Activated naive CD8-positive, alpha-beta T cell (primary cell): Measurements from ENCODE around the gene PTGS2.
"Not testable (repeated sequence)": the region's sequence is repeated elsewhere in the genome, so short reads cannot be mapped to it uniquely, and the experiment has no call there.

Source experiments
- H3K27ac Mint-ChIP-seq: one replicate; pipeline ENCODE4 v1.8.0; 2021; ENCODE audit warnings: mixed read lengths
- H3K27me3 Mint-ChIP-seq: one replicate; pipeline ENCODE4 v1.8.0; 2021; ENCODE audit warnings: mixed read lengths
- H3K36me3 Mint-ChIP-seq: one replicate; pipeline ENCODE4 v1.8.0; 2021; ENCODE audit warnings: mixed read lengths
- H3K4me1 Mint-ChIP-seq: one replicate; pipeline ENCODE4 v1.8.0; 2021; ENCODE audit warnings: low read depth, mixed read lengths
- H3K4me3 Mint-ChIP-seq: one replicate; pipeline ENCODE4 v1.8.0; 2021; ENCODE audit warnings: mild to moderate bottlenecking, mixed read lengths
- H3K9me3 Mint-ChIP-seq: one replicate; pipeline ENCODE4 v1.8.0; 2021; ENCODE audit warnings: low read depth, mixed read lengths

The PTGS2 gene

DNA sequence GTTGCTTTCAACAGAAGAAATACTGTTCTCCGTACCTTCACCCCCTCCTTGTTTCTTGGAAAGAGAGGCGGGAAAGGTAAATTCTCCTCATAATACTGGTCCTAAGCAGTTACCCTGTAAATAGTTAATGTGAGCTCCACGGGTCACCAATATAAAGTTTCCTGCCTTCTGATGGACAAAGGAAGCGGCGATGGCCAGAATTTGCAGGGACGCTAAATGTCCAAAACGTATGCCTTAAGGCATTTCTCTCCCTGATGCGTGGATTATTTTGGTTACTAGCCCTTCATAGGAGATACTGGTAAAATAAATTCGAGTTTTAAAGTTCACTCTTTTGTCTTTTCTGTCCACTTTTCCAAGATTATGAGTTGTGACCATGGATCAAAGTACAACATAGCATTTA, 898 bp upstream of the PTGS2 start:
- peaks cover 11% of the 10 kb centered on the region for H3K4me1 Mint-ChIP-seq
- no peak overlapping the region for H3K27ac Mint-ChIP-seq
- peak overlapping the region; percentile 81 for H3K4me3 Mint-ChIP-seq
- no peaks in the 10 kb centered on the region for H3K36me3 Mint-ChIP-seq
- peaks cover 40% of the 10 kb centered on the region for H3K27me3 Mint-ChIP-seq
- no peaks in the 10 kb centered on the region for H3K9me3 Mint-ChIP-seq

DNA sequence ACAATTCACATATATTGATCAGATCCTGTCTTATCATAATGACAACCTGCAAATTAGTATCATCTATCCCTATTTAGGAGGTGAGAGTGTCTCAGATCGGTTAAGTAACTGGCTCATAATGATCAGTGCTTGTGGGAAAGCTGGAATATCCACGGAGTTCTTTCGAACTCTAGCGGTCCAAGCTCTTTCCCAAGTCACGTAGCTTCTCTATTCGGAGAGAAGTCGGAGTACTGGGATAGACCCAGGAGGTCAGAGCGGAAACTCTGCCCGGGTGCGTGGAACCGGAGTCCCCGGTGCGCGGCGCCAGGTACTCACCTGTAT, 339 bp downstream of the PTGS2 start:
- Mint-ChIP-seq H3K36me3 (no peaks in the 10 kb centered on the region), H3K27me3 (peaks cover 41% of the 10 kb centered on the region), H3K4me1 (peaks cover 11% of the 10 kb centered on the region), H3K27ac (no peak overlapping the region), H3K4me3 (peak overlapping the region; percentile 81), H3K9me3 (no peaks in the 10 kb centered on the region)

DNA sequence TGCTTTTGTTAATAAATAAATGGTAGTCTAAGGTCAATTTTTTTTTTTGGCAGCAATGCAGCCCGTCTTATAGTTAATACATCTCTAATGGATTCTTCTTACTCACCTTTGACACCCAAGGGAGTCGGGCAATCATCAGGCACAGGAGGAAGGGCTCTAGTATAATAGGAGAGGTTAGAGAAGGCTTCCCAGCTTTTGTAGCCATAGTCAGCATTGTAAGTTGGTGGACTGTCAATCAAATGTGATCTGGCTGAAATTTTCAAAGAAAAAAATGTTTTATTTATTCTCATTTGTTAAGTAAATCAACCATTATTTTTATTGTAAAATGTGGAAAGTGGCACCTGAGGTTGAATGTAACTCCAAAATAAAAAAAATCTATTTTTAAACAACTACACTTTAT, 2.1 kb downstream of the PTGS2 start:
- Mint-ChIP-seq H3K9me3 (no peaks in the 10 kb centered on the region), H3K27ac (no peak overlapping the region), H3K27me3 (peaks cover 36% of the 10 kb centered on the region), H3K36me3 (no peaks in the 10 kb centered on the region), H3K4me1 (peaks cover 11% of the 10 kb centered on the region), H3K4me3 (no peak overlapping the region)

DNA sequence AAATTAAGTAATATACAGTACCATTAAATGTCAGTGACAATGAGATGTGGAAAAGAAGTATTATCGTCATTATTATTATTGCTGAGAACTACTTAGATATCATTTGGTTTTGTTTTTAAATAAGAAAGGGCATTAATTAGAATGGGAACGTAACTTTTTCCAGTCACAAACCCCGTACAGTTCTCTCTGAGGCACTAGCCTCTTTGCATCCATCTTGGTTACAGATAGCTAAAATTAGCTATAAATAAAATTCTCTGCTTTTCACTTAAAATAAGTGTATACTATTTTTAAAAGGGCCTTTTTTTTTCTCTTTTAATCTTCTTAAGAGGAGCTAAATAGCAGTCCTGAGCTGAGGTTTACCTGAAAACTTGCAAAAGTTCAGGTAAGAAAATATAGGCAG, 7.6 kb downstream of the PTGS2 start:
- no peaks in the 10 kb centered on the region for H3K36me3 Mint-ChIP-seq
- no peak overlapping the region for H3K4me3 Mint-ChIP-seq

DNA sequence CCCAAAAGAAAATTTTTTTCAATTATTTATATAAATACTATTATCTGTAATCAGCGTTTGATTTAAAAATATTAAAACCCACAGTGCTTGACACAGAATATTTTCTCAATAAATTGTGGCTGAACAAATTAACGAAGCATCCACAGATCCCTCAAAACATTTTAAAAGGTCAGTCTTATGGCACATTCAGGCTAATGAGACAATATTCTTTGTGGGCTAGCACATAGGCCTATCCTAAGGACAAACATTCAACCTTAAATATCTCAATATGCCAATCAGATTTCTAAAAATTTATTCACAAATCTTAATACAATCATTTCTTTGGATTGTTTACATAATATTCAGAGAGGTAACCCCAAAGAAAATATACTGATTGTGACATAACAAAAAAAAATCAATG, 8.1 kb downstream of the PTGS2 start:
- Mint-ChIP-seq H3K27me3 (peaks cover 11% of the 10 kb centered on the region), H3K4me1 (no peaks in the 10 kb centered on the region), H3K9me3 (peaks cover 4% of the 10 kb centered on the region), H3K4me3 (no peak overlapping the region), H3K27ac (no peak overlapping the region), H3K36me3 (no peaks in the 10 kb centered on the region)

More for the DNA sequence above, 7.6 kb downstream of the PTGS2 start:
- peaks cover 4% of the 10 kb centered on the region for H3K9me3 Mint-ChIP-seq
- H3K27ac Mint-ChIP-seq: no peak overlapping the region
- H3K4me1 Mint-ChIP-seq: no peaks in the 10 kb centered on the region
- H3K27me3 Mint-ChIP-seq: peaks cover 16% of the 10 kb centered on the region

DNA sequence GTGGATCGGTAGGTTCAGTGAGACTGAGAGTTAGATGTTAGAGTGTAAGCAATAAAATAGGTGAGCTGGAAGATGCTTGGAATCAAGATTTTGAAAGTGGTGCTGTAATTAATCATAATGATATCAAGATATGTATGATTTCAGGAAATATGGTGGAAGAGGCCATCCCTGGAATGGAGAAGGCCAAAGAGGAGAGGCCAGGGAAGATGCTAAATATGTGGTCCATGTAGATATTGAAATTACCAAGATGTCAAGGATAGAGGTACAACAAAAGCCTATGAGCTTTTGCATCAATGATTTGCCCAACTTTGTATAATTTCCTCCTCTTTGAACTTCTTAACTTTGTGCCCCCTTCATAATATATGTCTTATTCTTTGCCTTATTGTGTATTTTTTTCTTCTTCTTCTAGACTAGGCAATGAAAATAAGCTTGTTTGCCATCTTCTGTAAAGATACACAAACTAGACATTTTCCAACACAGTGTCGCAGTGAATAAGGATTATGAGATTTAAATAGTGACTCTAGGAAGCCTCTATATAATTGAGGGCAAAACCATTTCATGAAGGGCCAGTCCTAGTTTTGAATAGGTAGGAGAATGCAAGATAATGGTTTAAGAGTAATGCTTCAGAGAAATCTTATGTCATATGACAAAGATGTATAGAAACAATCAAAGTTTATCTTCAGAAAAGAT, 8.9 kb downstream of the PTGS2 start:
- Mint-ChIP-seq H3K4me1 (no peaks in the 10 kb centered on the region), H3K9me3 (peaks cover 4% of the 10 kb centered on the region), H3K27ac (no peak overlapping the region), H3K27me3 (peaks cover 9% of the 10 kb centered on the region), H3K4me3 (no peak overlapping the region), H3K36me3 (no peaks in the 10 kb centered on the region)

DNA sequence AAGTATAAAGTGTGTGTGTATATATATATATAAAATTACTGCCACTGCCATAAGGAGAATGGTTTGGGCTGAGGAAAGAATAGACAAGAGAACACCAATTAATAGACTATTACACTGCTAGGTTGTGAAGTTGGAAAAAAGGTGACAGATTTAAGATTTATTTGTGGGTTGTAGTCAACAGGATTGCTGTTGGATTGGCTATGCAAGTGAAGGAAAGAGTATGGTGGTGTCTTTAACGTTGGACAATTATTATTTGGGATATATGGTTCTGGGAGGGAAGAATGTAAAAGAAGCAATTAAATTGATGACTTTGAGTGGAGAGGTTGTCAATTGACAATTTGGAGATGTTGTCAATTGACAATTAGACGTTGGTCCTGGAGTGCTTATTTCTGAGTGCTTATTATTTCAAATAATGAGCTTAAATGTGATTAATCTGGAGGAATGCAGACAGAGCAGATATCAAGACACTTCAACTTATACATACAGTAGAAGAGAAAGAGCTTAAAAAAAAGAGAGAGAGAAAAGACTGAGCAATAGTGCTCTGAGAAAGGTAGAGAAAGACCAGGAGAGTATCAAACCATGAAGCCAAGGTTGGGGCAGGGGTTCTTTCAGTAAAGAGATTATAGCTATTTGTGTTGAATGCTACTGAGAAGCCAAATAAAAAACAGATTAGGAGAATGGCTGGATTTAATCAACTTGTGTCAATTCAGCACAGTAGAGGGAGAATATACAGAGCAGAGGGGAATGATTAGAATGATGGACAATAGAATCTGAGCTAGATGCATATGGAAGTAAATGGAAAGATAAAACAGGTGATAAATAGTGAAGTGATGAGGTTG, 9.7 kb downstream of the PTGS2 start:
- Mint-ChIP-seq H3K27me3 (peaks cover 7% of the 10 kb centered on the region), H3K27ac (no peak overlapping the region), H3K4me3 (no peak overlapping the region), H3K36me3 (no peaks in the 10 kb centered on the region), H3K4me1 (no peaks in the 10 kb centered on the region), H3K9me3 (peaks cover 4% of the 10 kb centered on the region)

DNA sequence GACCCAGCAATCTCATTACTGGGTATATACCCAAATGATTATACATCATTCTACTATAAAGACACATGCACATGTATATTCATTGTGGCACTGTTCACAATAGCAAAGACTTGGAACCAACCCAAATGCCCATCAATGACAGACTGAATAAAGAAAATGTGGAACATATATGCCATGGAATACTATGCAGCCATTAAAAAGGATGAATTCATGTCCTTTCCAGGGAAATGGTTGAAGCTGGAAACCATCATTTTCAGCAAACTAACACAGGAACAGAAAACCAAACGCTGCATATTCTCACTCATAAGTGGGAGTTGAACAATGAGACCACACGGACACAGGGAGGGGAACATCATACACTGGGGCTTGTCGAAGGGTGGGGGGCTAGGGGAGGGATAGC, 10.4 kb downstream of the PTGS2 start:
- not testable (repeated sequence) for H3K36me3 Mint-ChIP-seq, H3K4me1 Mint-ChIP-seq, H3K4me3 Mint-ChIP-seq, H3K9me3 Mint-ChIP-seq, H3K27me3 Mint-ChIP-seq, H3K27ac Mint-ChIP-seq

DNA sequence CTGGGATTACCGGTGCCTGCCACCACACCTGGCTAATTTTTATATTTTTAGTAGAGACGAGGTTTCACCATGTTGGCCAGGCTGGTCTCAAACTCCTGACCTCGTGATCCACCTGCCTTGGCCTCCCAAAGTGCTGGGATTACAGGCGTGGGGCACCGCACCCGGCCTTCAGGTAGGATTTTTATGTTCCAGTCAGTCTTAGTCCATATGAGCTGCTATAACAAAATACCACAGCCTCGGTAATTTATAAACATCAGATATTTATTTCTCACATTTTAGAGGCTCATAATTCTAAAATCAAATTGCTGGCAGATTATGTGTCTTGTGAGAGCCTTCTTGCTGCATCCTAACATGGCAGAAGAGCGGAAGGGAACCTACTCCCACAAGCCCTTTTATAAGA, 16.0 kb downstream of the PTGS2 start:
- H3K4me3 Mint-ChIP-seq, H3K9me3 Mint-ChIP-seq, H3K4me1 Mint-ChIP-seq, H3K36me3 Mint-ChIP-seq, H3K27me3 Mint-ChIP-seq, H3K27ac Mint-ChIP-seq: not testable (repeated sequence)

DNA sequence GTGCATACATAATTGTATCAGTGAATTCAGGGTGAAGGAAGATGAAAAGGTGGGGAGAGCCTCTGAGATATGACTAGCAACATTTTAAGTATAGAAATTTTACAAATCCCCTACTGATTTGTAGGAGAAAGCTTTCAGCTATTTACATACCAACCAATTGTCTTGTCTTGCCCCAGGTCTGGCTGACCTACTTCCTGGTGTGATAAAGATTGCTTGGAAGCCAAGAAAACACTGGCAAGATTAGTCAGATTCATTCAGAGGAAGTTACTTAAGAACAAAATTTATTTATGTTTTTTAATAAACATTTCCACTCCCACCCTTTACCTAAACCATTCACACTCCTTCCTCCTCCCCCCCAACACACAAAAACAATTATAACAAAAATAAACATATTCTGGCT, 17.5 kb downstream of the PTGS2 start:
- Mint-ChIP-seq H3K36me3 (no peaks in the 10 kb centered on the region), H3K4me3 (no peak overlapping the region), H3K9me3 (no peaks in the 10 kb centered on the region), H3K27me3 (no peaks in the 10 kb centered on the region), H3K4me1 (no peaks in the 10 kb centered on the region), H3K27ac (no peak overlapping the region)

DNA sequence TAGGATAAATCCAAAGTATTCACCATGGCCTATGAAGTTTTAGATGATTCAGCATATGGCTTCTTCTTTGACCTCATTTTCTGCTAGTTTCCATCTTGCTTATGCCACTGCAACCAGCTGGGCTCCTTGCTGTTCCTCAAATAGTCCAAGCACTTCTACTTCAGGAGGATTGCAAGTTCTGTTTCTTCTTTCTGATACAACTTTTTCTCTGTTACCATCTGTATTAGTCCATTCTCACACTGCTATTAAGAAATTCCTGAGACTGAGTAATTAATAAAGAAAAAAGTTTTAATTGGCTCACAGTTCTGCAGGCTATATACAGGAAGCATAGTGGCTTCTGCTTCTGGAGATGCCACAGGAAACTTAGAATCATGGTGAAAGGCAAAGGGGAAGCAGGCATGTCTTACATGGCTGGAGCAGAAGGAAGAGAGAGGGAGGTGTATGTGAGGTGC, 20.3 kb downstream of the PTGS2 start:
- H3K4me1 Mint-ChIP-seq: no peaks in the 10 kb centered on the region

DNA sequence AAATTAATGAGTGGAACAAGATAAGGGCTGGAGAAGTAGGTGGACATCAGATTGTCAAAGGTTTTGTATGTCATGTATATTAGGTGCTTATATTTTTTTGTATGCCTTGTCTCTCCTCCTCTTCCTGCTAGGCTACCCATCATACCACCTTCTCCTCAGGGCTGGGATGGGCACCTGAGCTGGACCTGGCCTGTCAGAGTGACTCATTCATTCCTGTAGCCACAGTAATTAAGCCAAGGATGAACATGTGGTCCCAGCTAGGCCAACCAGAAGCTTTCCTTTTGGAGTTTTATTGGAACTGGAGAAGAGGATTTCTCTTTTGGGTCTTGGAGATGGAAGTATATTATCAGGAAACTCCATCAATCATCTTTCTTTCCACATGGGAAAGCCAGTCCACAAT, 21.2 kb downstream of the PTGS2 start:
- Mint-ChIP-seq H3K36me3 (no peaks in the 10 kb centered on the region), H3K4me1 (no peaks in the 10 kb centered on the region), H3K27me3 (peaks cover 2% of the 10 kb centered on the region), H3K27ac (no peak overlapping the region), H3K4me3 (no peak overlapping the region), H3K9me3 (no peaks in the 10 kb centered on the region)

More for the DNA sequence above, 20.3 kb downstream of the PTGS2 start:
- H3K27ac Mint-ChIP-seq: no peak overlapping the region
- H3K36me3 Mint-ChIP-seq: no peaks in the 10 kb centered on the region
- H3K4me3 Mint-ChIP-seq: no peak overlapping the region
- no peaks in the 10 kb centered on the region for H3K27me3 Mint-ChIP-seq
- H3K9me3 Mint-ChIP-seq: no peaks in the 10 kb centered on the region

DNA sequence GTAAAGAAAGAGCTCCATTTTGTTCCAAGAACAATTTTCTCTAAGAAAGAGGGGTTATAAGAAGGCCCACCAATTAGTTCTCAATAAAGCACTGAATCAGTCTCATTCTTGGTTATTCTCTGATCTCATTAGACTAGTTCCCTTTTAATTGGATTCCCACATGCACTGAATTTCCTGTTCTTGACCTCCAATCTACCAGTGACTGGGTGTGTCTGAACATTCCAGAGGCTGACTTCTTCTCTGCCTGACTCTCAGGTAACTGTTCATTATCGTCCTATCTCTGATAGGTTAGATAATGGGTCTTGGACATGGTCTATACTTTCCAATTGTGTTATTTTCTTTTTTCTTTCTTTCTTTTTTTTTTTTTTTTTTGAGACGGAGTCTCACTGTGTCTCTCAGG, 22.7 kb downstream of the PTGS2 start:
- H3K4me1 Mint-ChIP-seq: no peaks in the 10 kb centered on the region

DNA sequence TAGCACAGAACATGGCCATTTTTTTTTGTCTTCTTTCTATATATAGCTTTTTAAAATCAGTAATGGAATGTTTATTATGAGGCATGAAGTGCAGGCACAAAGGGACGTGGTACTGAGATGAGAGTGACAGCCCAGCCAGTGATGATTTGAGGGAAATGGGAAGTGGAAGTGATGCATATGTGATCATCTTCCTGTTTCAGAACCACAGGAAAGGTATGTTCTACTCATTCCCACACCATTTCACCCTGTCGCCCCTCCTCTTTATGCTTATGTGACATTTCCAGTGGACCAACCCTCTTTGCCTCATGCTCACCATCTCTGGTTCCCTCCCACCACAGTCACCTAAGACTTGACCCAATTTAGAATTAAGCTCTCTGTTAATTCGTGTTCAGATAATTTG, 24.3 kb downstream of the PTGS2 start:
- Mint-ChIP-seq H3K4me3 (no peak overlapping the region), H3K27me3 (peaks cover 7% of the 10 kb centered on the region), H3K27ac (no peak overlapping the region), H3K4me1 (no peaks in the 10 kb centered on the region), H3K9me3 (no peaks in the 10 kb centered on the region), H3K36me3 (no peaks in the 10 kb centered on the region)

More for the DNA sequence above, 22.7 kb downstream of the PTGS2 start:
- H3K9me3 Mint-ChIP-seq: no peaks in the 10 kb centered on the region
- H3K27ac Mint-ChIP-seq: no peak overlapping the region
- no peak overlapping the region for H3K4me3 Mint-ChIP-seq
- H3K27me3 Mint-ChIP-seq: peaks cover 7% of the 10 kb centered on the region
- H3K36me3 Mint-ChIP-seq: no peaks in the 10 kb centered on the region

DNA sequence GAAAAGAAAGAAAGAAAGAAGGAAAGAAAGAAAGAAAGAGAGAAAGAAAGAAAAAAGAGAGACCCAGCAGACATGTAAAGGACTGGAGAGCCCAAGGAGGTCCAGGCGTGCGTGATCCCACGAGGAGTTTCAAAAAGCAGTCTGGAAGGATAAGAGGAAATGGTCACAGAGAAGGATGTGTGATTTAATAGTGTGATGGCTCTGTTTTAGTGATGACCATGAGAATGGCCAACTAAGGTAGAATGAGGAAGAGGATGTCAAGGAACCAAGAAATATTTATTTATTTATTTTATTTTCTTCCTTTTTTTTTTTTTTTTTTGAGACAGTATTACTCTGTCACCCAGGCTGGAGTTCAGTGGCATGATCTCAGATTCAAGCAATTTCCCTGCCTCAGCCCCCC, 25.5 kb downstream of the PTGS2 start:
- Mint-ChIP-seq H3K36me3 (no peaks in the 10 kb centered on the region), H3K4me3 (no peak overlapping the region), H3K9me3 (no peaks in the 10 kb centered on the region), H3K27ac (no peak overlapping the region), H3K4me1 (no peaks in the 10 kb centered on the region), H3K27me3 (peaks cover 7% of the 10 kb centered on the region)

DNA sequence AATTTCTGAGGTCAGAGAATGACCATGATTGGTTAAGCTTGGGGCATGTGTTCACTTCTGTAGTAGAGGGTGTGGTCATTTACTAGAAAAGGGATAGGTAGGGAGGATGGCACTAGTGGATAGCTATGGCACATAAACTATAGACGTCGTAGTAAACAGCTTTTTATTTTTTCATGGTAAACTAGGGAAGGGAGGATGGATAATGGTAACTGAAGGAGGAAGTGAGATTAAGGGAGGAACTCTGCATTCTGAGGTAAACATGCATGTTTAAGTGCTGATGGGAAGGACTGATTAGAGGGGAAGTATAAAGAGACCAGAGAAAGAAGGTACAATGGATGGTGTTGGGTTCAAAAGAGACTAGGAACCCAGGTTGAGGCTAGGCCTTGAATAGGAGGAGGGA, 26.9 kb downstream of the PTGS2 start:
- Mint-ChIP-seq H3K27ac (no peak overlapping the region), H3K4me1 (no peaks in the 10 kb centered on the region), H3K4me3 (no peak overlapping the region), H3K27me3 (peaks cover 7% of the 10 kb centered on the region), H3K9me3 (no peaks in the 10 kb centered on the region), H3K36me3 (no peaks in the 10 kb centered on the region)
